WTC11 (cell line): Measurements from ENCODE around the gene ING1. TPM values are rescaled to one million over a fixed set of nuclear protein-coding genes. Genes with fewer than 3 reads are reported as not detected.

Experiments
- ATAC-seq: fragments of 200-7000 bp; cut with Tn5 transposase; 2 replicates; pipeline ENCODE4 v1.10.0; 2021; ENCODE audit warnings: mild to moderate bottlenecking, moderate library complexity
- CTCF ChIA-PET: fragments of 300-600 bp; sonication (Branson Sonifier 250); formaldehyde crosslinking; loops from one replicate; lab custom pipeline; 2021; ENCODE audit warnings: antibody characterized with exemption; lab: Charles Lee
- POLR2A ChIA-PET: fragments of 350-600 bp; sonication (Branson Sonifier 250); formaldehyde crosslinking; loops from one replicate; lab custom pipeline; 2021; ENCODE audit warnings: antibody characterized with exemption; lab: Charles Lee
- DNase-seq: peaks from one replicate; pipeline ENCODE4 v3.0.0; 2021; ENCODE audit warnings: low spot score
- H3K27ac Mint-ChIP-seq: 2 replicates; pipeline ENCODE4 v1.8.0; 2021; ENCODE audit warnings: mixed read lengths
- H3K27me3 Mint-ChIP-seq: 2 replicates; pipeline ENCODE4 v1.8.0; 2021; ENCODE audit warnings: low read depth, mild to moderate bottlenecking, moderate library complexity, mixed read lengths
- H3K36me3 Mint-ChIP-seq: 2 replicates; pipeline ENCODE4 v1.8.0; 2021; ENCODE audit warnings: mixed read lengths
- H3K4me1 Mint-ChIP-seq: 2 replicates; pipeline ENCODE4 v1.8.0; 2022; ENCODE audit warnings: mixed read lengths
- H3K4me3 Mint-ChIP-seq: 2 replicates; pipeline ENCODE4 v1.8.0; 2021; ENCODE audit warnings: mild to moderate bottlenecking, moderate library complexity, mixed read lengths
- H3K9me3 Mint-ChIP-seq: 2 replicates; pipeline ENCODE4 v1.8.0; 2021; ENCODE audit warnings: mixed read lengths
- ARID4B ChIP-seq: sonication (generic); formaldehyde crosslinking; IDR thresholded peaks from 2 replicates; pipeline ENCODE4 v1.8.0; 2023; ENCODE audit warnings: missing genetic modification reagents, mild to moderate bottlenecking, borderline replicate concordance
- ATF6 ChIP-seq: sonication (generic); formaldehyde crosslinking; IDR thresholded peaks from 2 replicates; pipeline ENCODE4 v1.8.1; 2023; ENCODE audit warnings: mild to moderate bottlenecking, missing genetic modification reagents
- CREB1 ChIP-seq: sonication (generic); formaldehyde crosslinking; IDR thresholded peaks from 2 replicates; pipeline ENCODE4 v1.8.0; 2023; ENCODE audit warnings: mild to moderate bottlenecking, missing genetic modification reagents
- ELF4 ChIP-seq: sonication (generic); formaldehyde crosslinking; IDR thresholded peaks from 2 replicates; pipeline ENCODE4 v1.8.1; 2022; ENCODE audit warnings: low read depth, mild to moderate bottlenecking, moderate library complexity, missing genetic modification reagents
- FOXJ3 ChIP-seq: sonication (generic); formaldehyde crosslinking; IDR thresholded peaks from 2 replicates; pipeline ENCODE4 v1.9.0; 2021; ENCODE audit warnings: missing genetic modification reagents, mild to moderate bottlenecking, borderline replicate concordance
- GABPB1 ChIP-seq: sonication (generic); formaldehyde crosslinking; IDR thresholded peaks from 2 replicates; pipeline ENCODE4 v1.8.1; 2023; ENCODE audit warnings: mild to moderate bottlenecking, missing genetic modification reagents
- HMGA2 ChIP-seq: fragments of 250-450 bp; sonication (Bioruptor Pico); IDR thresholded peaks from 2 replicates; pipeline ENCODE4 v1.4.0; 2021; ENCODE audit warnings: mild to moderate bottlenecking, moderate library complexity
- IRF1 ChIP-seq: sonication (generic); formaldehyde crosslinking; IDR thresholded peaks from 2 replicates; pipeline ENCODE4 v1.8.0; 2023; ENCODE audit warnings: missing genetic modification reagents
- JUN ChIP-seq: sonication (generic); formaldehyde crosslinking; IDR thresholded peaks from 2 replicates; pipeline ENCODE4 v1.8.0; 2023; ENCODE audit warnings: mild to moderate bottlenecking, missing genetic modification reagents
- KAT7 ChIP-seq: sonication (generic); formaldehyde crosslinking; IDR thresholded peaks from 2 replicates; pipeline ENCODE4 v1.8.1; 2023; ENCODE audit warnings: missing genetic modification reagents, mild to moderate bottlenecking, borderline replicate concordance
- MXD4 ChIP-seq: fragments of 250-450 bp; sonication (Bioruptor Pico); IDR thresholded peaks from 2 replicates; pipeline ENCODE4 v1.8.0; 2021; ENCODE audit warnings: mild to moderate bottlenecking, moderate library complexity, borderline replicate concordance
- MYBL2 ChIP-seq: sonication (generic); formaldehyde crosslinking; IDR thresholded peaks from 2 replicates; pipeline ENCODE4 v1.8.1; 2023; ENCODE audit warnings: mild to moderate bottlenecking, moderate library complexity, missing genetic modification reagents
- NFATC4 ChIP-seq: fragments of 250-450 bp; sonication (Bioruptor Pico); IDR thresholded peaks from 2 replicates; pipeline ENCODE4 v1.9.0; 2021; ENCODE audit warnings: mild to moderate bottlenecking
- NFE2L1 ChIP-seq: sonication (generic); formaldehyde crosslinking; IDR thresholded peaks from 2 replicates; pipeline ENCODE4 v1.8.1; 2023; ENCODE audit warnings: missing genetic modification reagents
- PREB ChIP-seq: sonication (generic); formaldehyde crosslinking; IDR thresholded peaks from 2 replicates; pipeline ENCODE4 v1.8.1; 2022; ENCODE audit warnings: mild to moderate bottlenecking, missing genetic modification reagents, moderate library complexity, borderline replicate concordance
- SOX15 ChIP-seq: fragments of 250-450 bp; sonication (Bioruptor Pico); IDR thresholded peaks from 2 replicates; pipeline ENCODE4 v1.9.0; 2021; ENCODE audit warnings: mild to moderate bottlenecking
- STAT6 ChIP-seq: sonication (generic); formaldehyde crosslinking; conservative IDR thresholded peaks from 2 replicates; pipeline ENCODE4 v1.8.1; 2023; ENCODE audit warnings: mild to moderate bottlenecking, low read depth, missing genetic modification reagents, moderate library complexity
- ZNF317 ChIP-seq: sonication (generic); formaldehyde crosslinking; IDR thresholded peaks from 2 replicates; pipeline ENCODE4 v1.8.1; 2023; ENCODE audit warnings: low read depth, mild to moderate bottlenecking, moderate library complexity, missing genetic modification reagents, borderline replicate concordance
- ZNF416 ChIP-seq: fragments of 250-450 bp; sonication (Bioruptor Pico); IDR thresholded peaks from 2 replicates; pipeline ENCODE4 v1.9.0; 2021; ENCODE audit warnings: mild to moderate bottlenecking, inconsistent platforms
- ZNF423 ChIP-seq: fragments of 250-450 bp; sonication (Bioruptor Pico); IDR thresholded peaks from 2 replicates; pipeline ENCODE4 v2.1.2; 2022; ENCODE audit warnings: mild to moderate bottlenecking, moderate library complexity
- total RNA-seq: library from RNA; stranded (reverse); gene quantifications from 3 replicates; pipeline ENCODE4 v1.2.3, GENCODE V29; 2021
- TF ChIP-seq, protein P1 (sequence below): sonication (generic); formaldehyde crosslinking; IDR thresholded peaks from 2 replicates; pipeline ENCODE4 v1.8.1; 2023; ENCODE audit warnings: mild to moderate bottlenecking, moderate library complexity, missing genetic modification reagents
- TF ChIP-seq, protein P2 (sequence below): sonication (generic); formaldehyde crosslinking; IDR thresholded peaks from 2 replicates; pipeline ENCODE4 v1.8.0; 2022; ENCODE audit warnings: mild to moderate bottlenecking, missing genetic modification reagents

Gene ING1
- total RNA-seq, 1 experiment from 2014 or later, result 26.2 TPM

DNA sequence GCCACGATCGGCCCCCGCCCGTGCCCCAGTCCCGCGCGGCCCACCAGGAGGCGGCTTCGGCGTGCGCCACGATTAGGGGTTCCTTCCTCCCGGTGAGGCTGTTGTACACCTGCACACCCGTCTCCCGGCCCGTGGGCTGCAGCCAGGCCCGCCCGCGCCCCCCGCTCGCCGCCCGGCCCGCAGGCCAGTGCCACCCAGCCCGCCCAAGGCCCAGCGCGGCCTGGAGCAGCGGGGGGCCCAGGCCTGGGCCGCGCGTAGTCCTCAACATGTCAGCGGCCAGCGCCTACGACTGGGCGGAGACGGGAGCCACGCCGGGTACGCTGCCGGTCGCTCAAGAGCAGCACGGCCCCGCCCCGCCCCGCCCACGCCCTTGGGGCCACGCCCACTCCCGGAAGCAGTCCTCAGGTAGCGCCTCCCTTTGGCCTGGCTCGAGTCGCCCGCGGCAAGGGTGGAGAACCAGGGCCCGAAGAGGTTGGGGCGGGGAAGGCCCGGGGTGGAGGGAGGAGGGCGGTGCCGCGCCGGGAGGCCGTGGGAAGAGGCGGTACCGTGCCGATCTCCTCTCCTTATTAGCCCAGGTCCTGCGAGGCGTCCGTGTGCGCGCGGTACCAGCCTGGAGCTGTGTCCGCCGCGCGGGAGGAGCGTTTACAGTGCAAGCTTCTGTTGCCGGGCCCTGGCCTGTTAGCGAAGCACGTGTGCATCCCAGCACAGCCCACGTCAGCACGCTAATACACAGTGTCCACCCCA is 7.5 kb upstream of the ING1 start, which contains the start of gene CARS2:
Gene CARS2, minus strand, starts transcription at position 291 of the 744 bp plus-strand sequence. Its CDS starts 23 bp downstream, at position 268.
- no peaks in the 10 kb centered on the region for H3K9me3 Mint-ChIP-seq
- H3K4me3 Mint-ChIP-seq, result peak within 1 kb of the TSS; percentile 82
- ChIA-PET CTCF (interaction anchor here (1.0 kb wide), 1 partner anchor 61 kb away, joined by 4 read pairs; no protein-coding TSS in a partner anchor), POLR2A (interaction anchor here (1.0 to 1.4 kb wide), 2 partner anchors 10 to 144 kb away, joined by 3 to 6 read pairs; partner anchors contain the start of gene RAB20)
- DNase-seq (peak; percentile 95), ATAC-seq (peak; percentile 97)
- H3K4me1 Mint-ChIP-seq, result peaks cover 24% of the 10 kb centered on the region
- H3K27me3 Mint-ChIP-seq, result no peaks in the 10 kb centered on the region; the same call in none of the 2 replicates
- H3K36me3 Mint-ChIP-seq, result peaks cover 12% of the 10 kb centered on the region
- H3K27ac Mint-ChIP-seq, result peak within 1 kb of the TSS; percentile 82
- TF ChIP-seq NFATC4, result no peak
- TF ChIP-seq GABPB1 (CRISPR knock-in tag), result peak; percentile 59
- TF ChIP-seq MXD4 (CRISPR knock-in tag), result no peak
- TF ChIP-seq KAT7, result 0 out of 2 replicates have a peak, but pooled peaks have one; percentile 76
- TF ChIP-seq MYBL2 (CRISPR knock-in tag), result no peak
- TF ChIP-seq JUN, result no peak
- no peak for TF ChIP-seq CREB1 (CRISPR knock-in tag)
- TF ChIP-seq, protein P1, sequence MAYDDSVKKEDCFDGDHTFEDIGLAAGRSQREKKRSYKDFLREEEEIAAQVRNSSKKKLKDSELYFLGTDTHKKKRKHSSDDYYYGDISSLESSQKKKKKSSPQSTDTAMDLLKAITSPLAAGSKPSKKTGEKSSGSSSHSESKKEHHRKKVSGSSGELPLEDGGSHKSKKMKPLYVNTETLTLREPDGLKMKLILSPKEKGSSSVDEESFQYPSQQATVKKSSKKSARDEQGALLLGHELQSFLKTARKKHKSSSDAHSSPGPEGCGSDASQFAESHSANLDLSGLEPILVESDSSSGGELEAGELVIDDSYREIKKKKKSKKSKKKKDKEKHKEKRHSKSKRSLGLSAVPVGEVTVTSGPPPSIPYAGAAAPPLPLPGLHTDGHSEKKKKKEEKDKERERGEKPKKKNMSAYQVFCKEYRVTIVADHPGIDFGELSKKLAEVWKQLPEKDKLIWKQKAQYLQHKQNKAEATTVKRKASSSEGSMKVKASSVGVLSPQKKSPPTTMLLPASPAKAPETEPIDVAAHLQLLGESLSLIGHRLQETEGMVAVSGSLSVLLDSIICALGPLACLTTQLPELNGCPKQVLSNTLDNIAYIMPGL (CRISPR knock-in tag), result peak; percentile 67; the same call in 1 of the 2 replicates
- no peak for TF ChIP-seq NFE2L1
- TF ChIP-seq SOX15, result no peak
- TF ChIP-seq STAT6, result 0 out of 2 replicates have a peak, but pooled peaks have one; percentile 46
- TF ChIP-seq HMGA2 (CRISPR knock-in tag), result no peak
- TF ChIP-seq, protein P2, sequence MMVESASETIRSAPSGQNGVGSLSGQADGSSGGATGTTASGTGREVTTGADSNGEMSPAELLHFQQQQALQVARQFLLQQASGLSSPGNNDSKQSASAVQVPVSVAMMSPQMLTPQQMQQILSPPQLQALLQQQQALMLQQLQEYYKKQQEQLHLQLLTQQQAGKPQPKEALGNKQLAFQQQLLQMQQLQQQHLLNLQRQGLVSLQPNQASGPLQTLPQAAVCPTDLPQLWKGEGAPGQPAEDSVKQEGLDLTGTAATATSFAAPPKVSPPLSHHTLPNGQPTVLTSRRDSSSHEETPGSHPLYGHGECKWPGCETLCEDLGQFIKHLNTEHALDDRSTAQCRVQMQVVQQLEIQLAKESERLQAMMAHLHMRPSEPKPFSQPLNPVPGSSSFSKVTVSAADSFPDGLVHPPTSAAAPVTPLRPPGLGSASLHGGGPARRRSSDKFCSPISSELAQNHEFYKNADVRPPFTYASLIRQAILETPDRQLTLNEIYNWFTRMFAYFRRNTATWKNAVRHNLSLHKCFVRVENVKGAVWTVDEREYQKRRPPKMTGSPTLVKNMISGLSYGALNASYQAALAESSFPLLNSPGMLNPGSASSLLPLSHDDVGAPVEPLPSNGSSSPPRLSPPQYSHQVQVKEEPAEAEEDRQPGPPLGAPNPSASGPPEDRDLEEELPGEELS (CRISPR knock-in tag), result 0 out of 2 replicates have a peak, but pooled peaks have one; percentile 14
- no peak for TF ChIP-seq FOXJ3
- TF ChIP-seq ZNF423 (CRISPR knock-in tag), result peak; percentile 38; the same call in 1 of the 2 replicates
- peak; percentile 58; the same call in 1 of the 2 replicates for TF ChIP-seq ARID4B (CRISPR knock-in tag)
- TF ChIP-seq IRF1, result no peak
- TF ChIP-seq PREB, result no peak
- TF ChIP-seq ZNF416 (CRISPR knock-in tag), result 0 out of 2 replicates have a peak, but pooled peaks have one; percentile 18
- TF ChIP-seq ZNF317, result no peak
- TF ChIP-seq ELF4, result no peak
- no peak for TF ChIP-seq ATF6 (CRISPR knock-in tag)
